NCI-H524 (cell line): ENCODE results near the gene BANF2.
"Not testable (repeated sequence)": the region's sequence is repeated elsewhere in the genome, so short reads cannot be mapped to it uniquely, and the experiment has no call there.

Source experiments
- DNase-seq, 2 experiments: peaks; one replicate each; lab custom pipeline; 2025; lab: John Stamatoyannopoulos, UW

Gene BANF2

GRCh38 chr20:17765017-17765416 is 65.3 kb downstream of the BANF2 start:
- peak in 1 of 2 experiments; percentile 17 for DNase-seq

- no peak for DNase-seq
Observed at GRCh38 chr20:17765584-17765983, 65.8 kb downstream of the BANF2 start.

GRCh38 chr20:17766226-17766625 is 66.5 kb downstream of the BANF2 start:
- no peak for DNase-seq

- no peak for DNase-seq
Observed at GRCh38 chr20:17767624-17768023, 67.9 kb downstream of the BANF2 start.

GRCh38 chr20:17768271-17768670 is 68.5 kb downstream of the BANF2 start:
- no peak for DNase-seq

GRCh38 chr20:17769716-17770115 is 70.0 kb downstream of the BANF2 start:
- DNase-seq = not testable (repeated sequence)

GRCh38 chr20:17771206-17772004 is 71.6 kb downstream of the BANF2 start:
- DNase-seq = no peak

GRCh38 chr20:17772005-17772343 is 72.2 kb downstream of the BANF2 start:
- DNase-seq = no peak

- no peak for DNase-seq
Observed at GRCh38 chr20:17773619-17774018, 73.9 kb downstream of the BANF2 start.

- DNase-seq = no peak
Observed at GRCh38 chr20:17775600-17775999, 75.8 kb downstream of the BANF2 start.

- DNase-seq = no peak
Observed at GRCh38 chr20:17776551-17776950, 76.8 kb downstream of the BANF2 start.

- DNase-seq = not testable (repeated sequence)
Observed at GRCh38 chr20:17779011-17779410, 79.2 kb downstream of the BANF2 start.

GRCh38 chr20:17782768-17783167 is 83.0 kb downstream of the BANF2 start:
- no peak for DNase-seq

- DNase-seq = no peak
Observed at GRCh38 chr20:17783671-17784070, 83.9 kb downstream of the BANF2 start.

GRCh38 chr20:17785007-17785406 is 85.2 kb downstream of the BANF2 start:
- no peak for DNase-seq
